C4-2B (cell line): Measurements from ENCODE around the gene PDK4.
"Not testable (repeated sequence)": the region's sequence is repeated elsewhere in the genome, so short reads cannot be mapped to it uniquely, and the experiment has no call there.

Experiments used
- H3K27ac ChIP-seq: fragments of 450-650 bp; 2 replicates; pipeline ENCODE4 v1.5.1; 2017
- CTCF ChIP-seq: fragments of 450-650 bp; conservative IDR thresholded peaks from 2 replicates; pipeline ENCODE4 v1.5.1; 2017; ENCODE audit warnings: mild to moderate bottlenecking
- ZFX ChIP-seq: fragments of 450-650 bp; IDR thresholded peaks from 2 replicates; pipeline ENCODE4 v1.6.1; 2017

The PDK4 gene

GRCh38 chr7:95614442-95614940 is 18.2 kb upstream of the PDK4 start:
- no peak overlapping the region for H3K27ac ChIP-seq
- TF ChIP-seq ZFX (no peak), CTCF (no peak)

DNA sequence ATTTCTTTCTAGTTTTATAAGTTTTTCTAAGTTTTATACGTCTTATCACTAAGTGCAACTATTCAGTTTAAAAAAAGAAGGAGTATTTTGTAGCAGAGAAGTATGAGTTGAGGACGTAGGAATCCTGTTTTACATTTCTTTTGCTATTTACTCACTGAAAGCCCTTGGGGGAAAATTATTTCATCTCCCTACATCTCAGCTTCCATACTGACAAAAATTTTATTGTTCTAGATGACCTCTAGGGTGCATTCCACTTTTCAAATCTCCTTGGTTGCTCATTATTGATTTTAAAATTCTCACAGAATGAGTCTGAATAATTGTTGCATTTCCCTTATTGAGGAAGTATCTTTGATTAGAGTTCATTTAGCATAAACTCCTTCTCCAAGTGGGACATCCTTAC is 14.9 kb upstream of the PDK4 start:
- TF ChIP-seq ZFX (no peak), CTCF (no peak)
- H3K27ac ChIP-seq = no peak overlapping the region

- TF ChIP-seq CTCF (no peak), ZFX (no peak)
- H3K27ac ChIP-seq = peak overlapping the region; percentile 72
Observed at GRCh38 chr7:95609277-95609971, 13.1 kb upstream of the PDK4 start.

DNA sequence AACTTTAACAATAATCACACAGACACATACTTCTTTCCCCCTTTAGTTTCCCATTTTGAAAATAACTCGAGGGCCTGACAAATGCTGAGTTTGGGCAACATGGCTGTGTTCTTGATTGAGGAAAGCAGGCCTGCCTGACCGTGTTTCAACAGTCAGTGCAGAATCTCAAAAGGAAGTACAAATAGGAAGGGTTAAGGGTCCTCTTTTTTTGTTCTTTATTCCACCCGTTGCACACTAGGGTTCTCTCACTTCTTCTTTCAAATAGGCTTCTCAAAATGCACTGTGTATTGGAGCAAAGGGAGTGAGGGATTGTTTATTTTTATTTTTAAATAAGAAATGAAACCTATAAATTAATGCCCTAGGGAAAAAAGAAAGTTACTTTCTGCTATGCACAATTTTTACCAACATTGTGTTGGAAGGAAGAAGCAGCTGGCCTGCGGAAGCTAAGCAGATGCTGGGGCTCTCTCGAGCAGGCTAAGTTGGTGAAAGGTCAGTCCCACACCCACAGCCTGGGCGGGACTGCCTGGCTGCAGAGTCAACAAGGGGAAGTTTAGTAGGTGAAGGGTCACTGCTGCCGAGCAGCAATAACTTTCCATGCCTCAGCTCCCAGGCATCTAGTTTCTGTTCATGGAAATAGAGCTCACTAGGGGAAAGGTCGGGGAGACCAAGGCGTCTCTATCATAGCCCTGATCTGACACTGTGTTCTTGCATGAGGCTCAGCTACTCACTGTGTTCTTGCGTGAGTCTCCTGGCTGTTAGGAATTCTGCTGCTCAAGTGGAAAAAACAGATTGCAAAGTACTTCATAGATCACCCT is 12.2 kb upstream of the PDK4 start:
- TF ChIP-seq ZFX (no peak), CTCF (no peak)
- H3K27ac ChIP-seq = peak overlapping the region; percentile 72

- TF ChIP-seq CTCF (no peak), ZFX (no peak)
- peak overlapping the region; percentile 72 for H3K27ac ChIP-seq
Observed at GRCh38 chr7:95607561-95607960, 11.2 kb upstream of the PDK4 start.

- TF ChIP-seq ZFX (no peak), CTCF (no peak)
- H3K27ac ChIP-seq = peak overlapping the region; percentile 4; the same call in 1 of the 2 replicates
Observed at GRCh38 chr7:95605275-95605674, 9.0 kb upstream of the PDK4 start.

- H3K27ac ChIP-seq = not testable (repeated sequence)
Observed at GRCh38 chr7:95604811-95605210, 8.5 kb upstream of the PDK4 start.

DNA sequence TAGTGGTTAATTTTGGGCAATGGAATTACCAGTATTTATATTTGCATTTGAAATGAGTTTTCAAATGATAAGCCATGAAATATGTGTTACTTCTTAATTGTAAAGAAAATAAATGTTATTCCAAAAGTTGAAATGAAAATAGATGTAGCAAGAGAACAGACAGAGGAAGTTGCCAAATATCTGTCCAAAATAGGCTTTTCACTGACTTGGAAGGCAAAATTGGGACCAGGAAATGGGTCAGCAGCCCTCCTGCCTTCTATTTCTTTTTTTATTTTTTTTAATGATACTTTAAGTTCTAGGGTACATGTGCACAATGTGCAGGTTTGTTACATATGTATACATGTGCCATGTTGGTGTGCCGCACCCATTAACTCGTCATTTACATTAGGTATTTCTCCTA is 8.1 kb upstream of the PDK4 start:
- H3K27ac ChIP-seq = not testable (repeated sequence)
